GM12872 (cell line): ENCODE results near the gene CD83.

Source experiments
- TF ChIP-seq, protein P1 (sequence below): IDR thresholded peaks from 3 replicates; pipeline ENCODE4 v1.5.1; 2011; ENCODE audit warnings: low read depth, mild to moderate bottlenecking, low read length, moderate library complexity; ENCODE audit not compliant: insufficient read depth

Gene CD83

DNA sequence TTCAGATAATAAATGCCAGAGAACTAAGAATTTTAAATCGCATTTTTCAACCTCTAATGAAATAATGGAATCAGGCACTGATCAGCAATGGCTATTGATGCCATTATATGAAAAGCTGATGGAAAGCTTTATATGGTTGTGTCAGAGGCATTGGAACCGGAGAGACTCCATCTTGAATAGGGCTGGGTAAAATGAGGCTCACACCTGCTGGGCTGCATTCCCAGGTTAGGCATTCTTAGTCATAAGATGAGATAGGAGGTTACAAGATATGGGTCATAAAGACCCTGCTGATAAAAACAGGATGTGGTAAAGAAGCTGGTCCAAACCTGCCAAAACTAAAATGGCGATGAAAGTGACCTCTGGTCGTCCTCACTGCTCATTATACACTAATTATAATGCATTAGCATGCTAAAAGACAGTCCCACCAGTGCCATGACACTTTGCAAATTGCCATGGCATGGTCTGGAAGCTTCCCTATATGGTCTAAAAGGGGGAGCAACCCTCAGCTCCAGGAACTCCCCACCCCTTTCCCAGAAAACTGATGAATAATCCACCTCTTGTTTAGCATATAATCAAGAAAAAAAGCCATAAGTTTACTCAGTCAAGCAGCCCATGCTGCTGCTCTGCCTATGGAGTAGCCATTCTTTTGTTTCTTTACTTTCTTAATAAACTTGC, 40.2 kb upstream of the CD83 start:
- TF ChIP-seq, protein P1, sequence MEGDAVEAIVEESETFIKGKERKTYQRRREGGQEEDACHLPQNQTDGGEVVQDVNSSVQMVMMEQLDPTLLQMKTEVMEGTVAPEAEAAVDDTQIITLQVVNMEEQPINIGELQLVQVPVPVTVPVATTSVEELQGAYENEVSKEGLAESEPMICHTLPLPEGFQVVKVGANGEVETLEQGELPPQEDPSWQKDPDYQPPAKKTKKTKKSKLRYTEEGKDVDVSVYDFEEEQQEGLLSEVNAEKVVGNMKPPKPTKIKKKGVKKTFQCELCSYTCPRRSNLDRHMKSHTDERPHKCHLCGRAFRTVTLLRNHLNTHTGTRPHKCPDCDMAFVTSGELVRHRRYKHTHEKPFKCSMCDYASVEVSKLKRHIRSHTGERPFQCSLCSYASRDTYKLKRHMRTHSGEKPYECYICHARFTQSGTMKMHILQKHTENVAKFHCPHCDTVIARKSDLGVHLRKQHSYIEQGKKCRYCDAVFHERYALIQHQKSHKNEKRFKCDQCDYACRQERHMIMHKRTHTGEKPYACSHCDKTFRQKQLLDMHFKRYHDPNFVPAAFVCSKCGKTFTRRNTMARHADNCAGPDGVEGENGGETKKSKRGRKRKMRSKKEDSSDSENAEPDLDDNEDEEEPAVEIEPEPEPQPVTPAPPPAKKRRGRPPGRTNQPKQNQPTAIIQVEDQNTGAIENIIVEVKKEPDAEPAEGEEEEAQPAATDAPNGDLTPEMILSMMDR, result no peak

DNA sequence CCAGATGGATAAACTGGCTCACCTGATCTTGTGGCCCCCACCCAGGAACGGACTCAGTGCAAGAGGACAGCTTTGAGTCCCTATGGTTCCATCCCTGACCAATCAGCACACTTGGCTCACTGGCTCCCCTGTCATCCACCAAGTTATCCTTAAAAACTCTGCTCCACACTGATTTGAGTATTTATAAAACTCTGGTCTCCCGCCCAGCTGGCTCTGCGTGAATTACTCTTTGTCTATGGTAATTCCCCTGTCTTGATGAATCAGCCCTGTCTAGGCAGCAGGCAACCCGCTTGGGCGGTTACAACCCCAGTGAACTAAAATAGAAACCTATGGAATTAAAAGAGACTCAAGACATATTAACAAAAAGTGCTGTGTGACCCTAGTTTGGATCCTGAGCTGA, 38.1 kb upstream of the CD83 start:
- TF ChIP-seq, protein P1, result no peak

DNA sequence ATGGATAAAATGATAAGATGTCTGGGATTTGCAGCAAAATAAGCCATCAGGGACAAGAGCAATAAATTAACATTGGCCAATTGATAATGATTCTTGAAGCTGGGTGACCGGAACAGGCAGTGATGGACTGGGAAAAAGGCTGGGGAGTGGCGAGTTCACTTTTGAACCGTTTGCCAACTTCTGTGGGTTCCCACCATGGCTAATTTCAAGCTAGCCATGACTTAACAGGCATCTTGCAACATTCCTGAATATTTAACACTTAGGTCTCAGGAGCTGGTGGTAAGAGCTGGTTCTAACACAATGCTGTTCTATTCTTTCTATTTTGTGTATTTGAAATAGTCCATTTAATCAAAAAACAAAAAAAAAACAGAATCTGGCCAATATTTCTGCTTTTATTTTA, 37.6 kb upstream of the CD83 start:
- TF ChIP-seq, protein P1, result no peak

DNA sequence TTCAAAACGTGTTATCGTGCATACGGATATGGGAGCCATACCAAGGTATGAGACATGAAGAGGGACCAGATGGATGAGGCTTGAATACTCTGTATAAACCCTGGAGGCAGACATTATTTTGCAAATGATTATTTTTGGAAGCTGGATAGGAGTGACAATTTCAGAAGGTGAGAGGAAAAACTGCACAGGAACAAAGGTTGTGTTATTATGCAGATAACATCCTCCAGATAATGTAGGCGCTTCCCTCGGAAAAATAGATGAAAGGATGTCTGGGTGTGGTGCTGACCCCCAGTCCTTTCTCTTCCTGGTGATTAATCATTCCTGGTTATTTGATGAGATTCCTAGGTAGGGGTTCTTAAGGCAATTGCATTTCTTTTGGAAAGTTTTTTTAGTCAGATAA, 36.4 kb upstream of the CD83 start:
- TF ChIP-seq, protein P1, result no peak

DNA sequence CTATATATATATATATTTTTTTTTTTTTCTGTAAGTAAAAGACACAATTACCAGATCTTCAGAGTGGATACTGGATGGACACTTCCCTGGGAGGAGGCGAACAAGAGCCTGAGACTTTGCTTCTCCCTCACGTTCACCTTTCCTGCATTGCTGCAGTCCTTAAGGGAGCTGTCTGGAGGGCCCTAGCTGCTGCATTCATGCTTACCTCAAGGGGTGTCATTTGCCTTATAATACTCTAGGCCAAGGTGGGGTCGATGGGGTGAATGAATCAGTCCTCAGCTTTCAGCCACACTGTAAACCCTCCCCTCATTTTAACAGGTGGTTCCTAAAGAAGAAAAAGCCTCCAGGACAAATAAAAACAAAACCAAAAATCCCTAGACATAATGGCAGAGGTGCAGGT, 34.8 kb upstream of the CD83 start:
- TF ChIP-seq, protein P1, result no peak

DNA sequence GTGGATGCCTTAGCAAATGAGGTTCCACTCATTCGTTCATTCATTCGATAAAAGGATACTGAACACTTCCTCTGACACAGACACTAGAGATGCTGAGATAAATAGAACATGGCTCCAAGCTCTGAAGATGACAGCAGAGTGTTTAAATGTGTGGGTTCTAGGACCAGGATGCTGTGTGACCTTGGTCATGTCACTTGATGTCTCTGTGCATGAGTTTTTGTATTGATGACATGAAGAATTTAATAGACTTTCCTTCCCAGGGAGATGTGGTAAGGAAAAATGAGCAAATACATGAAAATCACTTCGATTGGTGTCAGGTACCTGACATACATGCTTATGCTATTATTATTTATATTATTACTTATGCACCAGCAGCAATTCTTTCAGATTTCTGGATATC, 34.3 kb upstream of the CD83 start:
- TF ChIP-seq, protein P1, result no peak

DNA sequence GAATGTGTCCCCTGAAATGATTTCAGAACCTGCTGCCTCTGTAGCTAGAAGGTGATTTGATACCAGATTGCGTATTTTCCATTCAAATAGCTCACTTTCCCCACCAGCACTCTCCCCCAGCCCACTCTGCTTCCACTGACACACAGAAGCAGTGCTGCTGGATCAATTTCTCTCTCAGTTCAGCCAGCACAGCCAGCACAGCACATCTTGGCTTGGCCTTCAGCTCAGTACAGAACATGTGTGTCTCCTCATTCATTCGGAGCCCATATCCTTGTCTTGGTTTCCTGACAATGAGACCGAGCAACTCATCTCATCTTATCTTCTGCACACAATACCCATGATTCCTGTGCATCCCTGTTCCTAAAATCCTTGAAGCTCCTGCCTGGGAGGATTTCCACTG, 33.8 kb upstream of the CD83 start:
- TF ChIP-seq, protein P1, result no peak
